Neural progenitor cell (in vitro differentiated cells): Measurements from ENCODE around the gene MTIF2. TPM values are rescaled to one million over a fixed set of nuclear protein-coding genes. Genes with fewer than 3 reads are reported as not detected.

Experiments used
- DNase-seq: peaks from one replicate; pipeline ENCODE4 v3.0.0-alpha.2; 2016; ENCODE audit warnings: low spot score
- H2AFZ ChIP-seq: fragments of 200-600 bp; sonication (generic); replicated peaks from 2 replicates; pipeline ENCODE4 v1.6.1; 2016; ENCODE audit warnings: antibody characterized with exemption
- H3F3A ChIP-seq: fragments of 200-600 bp; sonication (generic); 2 replicates; pipeline ENCODE4 v1.6.1; 2016; ENCODE audit warnings: antibody characterized with exemption, low read depth
- H3K27ac ChIP-seq: fragments of 200-600 bp; sonication (generic); 2 replicates; pipeline ENCODE4 v1.5.1; 2016; ENCODE audit warnings: mild to moderate bottlenecking
- H3K27me3 ChIP-seq: fragments of 200-600 bp; sonication (generic); 2 replicates; pipeline ENCODE4 v1.6.1; 2016; ENCODE audit warnings: mild to moderate bottlenecking, moderate library complexity
- H3K36me3 ChIP-seq: fragments of 200-600 bp; sonication (generic); 2 replicates; pipeline ENCODE4 v1.5.1; 2016
- H3K4me1 ChIP-seq: fragments of 200-600 bp; sonication (generic); 2 replicates; pipeline ENCODE4 v1.6.1; 2016; ENCODE audit warnings: mixed run types
- H3K4me2 ChIP-seq: fragments of 200-600 bp; sonication (generic); 2 replicates; pipeline ENCODE4 v1.6.1; 2016
- H3K4me3 ChIP-seq: fragments of 200-600 bp; sonication (generic); 2 replicates; pipeline ENCODE4 v1.5.1; 2016
- H3K79me2 ChIP-seq: fragments of 200-600 bp; sonication (generic); 2 replicates; pipeline ENCODE4 v1.6.1; 2016; ENCODE audit warnings: low read depth
- H3K9ac ChIP-seq: fragments of 200-600 bp; sonication (generic); 2 replicates; pipeline ENCODE4 v1.6.1; 2016
- H3K9me3 ChIP-seq: fragments of 200-600 bp; sonication (generic); 2 replicates; pipeline ENCODE4 v1.5.1; 2016; ENCODE audit warnings: low read depth
- H4K20me1 ChIP-seq: fragments of 200-600 bp; sonication (generic); 2 replicates; pipeline ENCODE4 v1.6.1; 2016; ENCODE audit warnings: low read depth
- H3K27ac Mint-ChIP-seq: 3 replicates; pipeline ENCODE4 v1.8.0; 2021; ENCODE audit warnings: mixed read lengths
- H3K27me3 Mint-ChIP-seq: 2 replicates; pipeline ENCODE4 v1.8.0; 2022; ENCODE audit warnings: low read depth, mild to moderate bottlenecking, inconsistent platforms, moderate library complexity, mixed read lengths; ENCODE audit not compliant: insufficient read depth
- H3K36me3 Mint-ChIP-seq: 3 replicates; pipeline ENCODE4 v1.8.0; 2021; ENCODE audit warnings: mixed read lengths
- H3K4me1 Mint-ChIP-seq: 3 replicates; pipeline ENCODE4 v1.8.0; 2021; ENCODE audit warnings: mixed read lengths
- H3K4me3 Mint-ChIP-seq: 3 replicates; pipeline ENCODE4 v1.8.0; 2021; ENCODE audit warnings: mild to moderate bottlenecking, moderate library complexity, mixed read lengths
- H3K9me3 Mint-ChIP-seq: 3 replicates; pipeline ENCODE4 v1.8.0; 2020; ENCODE audit warnings: mixed read lengths
- CTCF ChIP-seq: fragments of 200-600 bp; sonication (generic); IDR thresholded peaks from 2 replicates; pipeline ENCODE4 v1.5.1; 2017; ENCODE audit warnings: antibody characterized with exemption, mild to moderate bottlenecking
- EZH2 ChIP-seq: fragments of 200-600 bp; sonication (generic); IDR thresholded peaks from 2 replicates; pipeline ENCODE4 v1.6.1; 2017; ENCODE audit warnings: antibody characterized with exemption, mild to moderate bottlenecking, moderate library complexity
- EZH2phosphoT487 ChIP-seq: fragments of 200-600 bp; sonication (generic); IDR thresholded peaks from 2 replicates; pipeline ENCODE4 v1.6.1; 2017; ENCODE audit warnings: antibody characterized with exemption
- total RNA-seq: library from RNA; depleted of rRNA; stranded (reverse); fragments of >200 nt; gene quantifications from 2 replicates; pipeline ENCODE4 v1.2.3, GENCODE V29; 2015; ENCODE audit warnings: low replicate concordance

Gene MTIF2
- total RNA-seq, 1 donor from 2014 or later = 39.2 TPM

DNA sequence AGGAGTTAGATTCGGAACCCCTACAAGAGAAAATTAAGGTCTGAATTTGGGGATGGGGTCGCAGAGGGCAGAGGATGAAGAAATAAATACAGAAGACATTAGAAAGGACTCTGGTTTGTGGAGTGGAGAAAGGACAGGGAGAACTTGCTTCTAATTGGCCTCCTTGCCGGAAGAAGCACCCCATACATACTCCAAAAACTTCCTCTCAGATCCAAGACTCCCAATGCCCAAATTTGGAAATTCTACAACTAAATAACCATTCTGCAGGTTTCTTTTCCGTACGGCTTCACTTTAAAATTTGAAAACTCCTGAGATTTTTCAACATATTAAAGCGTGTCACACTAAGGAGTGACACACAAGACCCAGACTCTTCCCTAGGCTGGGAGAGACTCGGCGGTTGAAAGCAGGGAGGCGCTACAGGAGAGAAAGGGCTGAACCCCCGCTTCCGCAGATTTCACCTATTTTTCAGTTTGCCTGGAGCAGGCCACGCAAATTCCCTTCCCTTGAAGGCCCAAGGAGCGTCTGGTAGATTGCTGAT is 37.4 kb downstream of the MTIF2 start:
- TF ChIP-seq CTCF (no peak), EZH2 (no peak), EZH2phosphoT487 (no peak)
- Mint-ChIP-seq H3K4me3 (peak overlapping the region; percentile 99), H3K36me3 (peaks cover 31% of the 10 kb centered on the region), H3K4me1 (peaks cover 40% of the 10 kb centered on the region), H3K27ac (peak overlapping the region; percentile 99), H3K27me3 (no peaks in the 10 kb centered on the region), H3K9me3 (no peaks in the 10 kb centered on the region)
- Histone ChIP-seq H2AFZ (peak overlapping the region; percentile 100), H3K4me2 (peak overlapping the region; percentile 91), H3F3A (peaks cover 44% of the 10 kb centered on the region), H3K79me2 (peaks cover 72% of the 10 kb centered on the region), H3K9ac (peak overlapping the region; percentile 92), H4K20me1 (peaks cover 34% of the 10 kb centered on the region), H3K36me3 (peaks cover 23% of the 10 kb centered on the region), H3K4me3 (peak overlapping the region; percentile 88), H3K27me3 (no peaks in the 10 kb centered on the region), H3K9me3 (no peaks in the 10 kb centered on the region), H3K4me1 (peaks cover 12% of the 10 kb centered on the region), H3K27ac (peak overlapping the region; percentile 91)
- DNase-seq = no peak

GRCh38 chr2:55230551-55230950 is 38.5 kb downstream of the MTIF2 start:
- DNase-seq = no peak
- H3K4me1 Mint-ChIP-seq = peaks cover 36% of the 10 kb centered on the region
- Histone ChIP-seq H3K79me2 (peaks cover 77% of the 10 kb centered on the region), H4K20me1 (peaks cover 24% of the 10 kb centered on the region), H3K36me3 (peaks cover 18% of the 10 kb centered on the region), H3K9ac (no peak overlapping the region), H3K4me1 (peaks cover 12% of the 10 kb centered on the region), H3K27ac (no peak overlapping the region), H3K4me3 (no peak overlapping the region), H3F3A (peaks cover 34% of the 10 kb centered on the region), H2AFZ (no peak overlapping the region), H3K4me2 (peak overlapping the region; percentile 91), H3K27me3 (no peaks in the 10 kb centered on the region), H3K9me3 (no peaks in the 10 kb centered on the region)
- H3K27me3 Mint-ChIP-seq = peaks cover 2% of the 10 kb centered on the region
- H3K9me3 Mint-ChIP-seq = no peaks in the 10 kb centered on the region
- H3K36me3 Mint-ChIP-seq = peaks cover 31% of the 10 kb centered on the region
- no peak overlapping the region for H3K27ac Mint-ChIP-seq
- H3K4me3 Mint-ChIP-seq = peak overlapping the region; percentile 76
- no peak for TF ChIP-seq EZH2phosphoT487
- TF ChIP-seq CTCF = no peak
- TF ChIP-seq EZH2 = no peak

- no peak overlapping the region for H3K4me2 ChIP-seq
- H3K4me1 ChIP-seq = peaks cover 12% of the 10 kb centered on the region
- no peak overlapping the region for H3K4me3 ChIP-seq
- H3K36me3 ChIP-seq = peaks cover 5% of the 10 kb centered on the region
- no peak overlapping the region for H3K9ac ChIP-seq
- peaks cover 17% of the 10 kb centered on the region for H4K20me1 ChIP-seq
- H3K9me3 ChIP-seq = no peaks in the 10 kb centered on the region
- H3K4me3 Mint-ChIP-seq = no peak overlapping the region
- H3K27me3 Mint-ChIP-seq = peaks cover 4% of the 10 kb centered on the region
- peaks cover 30% of the 10 kb centered on the region for H3F3A ChIP-seq
- peaks cover 67% of the 10 kb centered on the region for H3K79me2 ChIP-seq
- no peaks in the 10 kb centered on the region for H3K9me3 Mint-ChIP-seq
- TF ChIP-seq CTCF = no peak
- H3K27ac Mint-ChIP-seq = no peak overlapping the region
- H3K27me3 ChIP-seq = no peaks in the 10 kb centered on the region
- DNase-seq = no peak
- H3K36me3 Mint-ChIP-seq = peaks cover 27% of the 10 kb centered on the region
- no peak overlapping the region for H3K27ac ChIP-seq
- H2AFZ ChIP-seq = no peak overlapping the region
- H3K4me1 Mint-ChIP-seq = peaks cover 36% of the 10 kb centered on the region
These were observed 39.8 kb downstream of the MTIF2 start for GRCh38 chr2:55229221-55229620.
